AG10803 (cell line): Measurements from ENCODE around the gene TPST2.

Source experiments
- DNase-seq: peaks from one replicate; pipeline ENCODE4 v3.0.0; 2010; ENCODE audit warnings: low read depth
- H3K4me3 ChIP-seq: 2 replicates; pipeline ENCODE4 v1.5.1; 2011; ENCODE audit warnings: mild to moderate bottlenecking, low read length, control low read depth
- TF ChIP-seq, protein P1 (sequence below): conservative IDR thresholded peaks from 2 replicates; pipeline ENCODE4 v1.5.1; 2011; ENCODE audit warnings: mild to moderate bottlenecking, low read length, control low read depth, inconsistent platforms

Gene TPST2

DNA sequence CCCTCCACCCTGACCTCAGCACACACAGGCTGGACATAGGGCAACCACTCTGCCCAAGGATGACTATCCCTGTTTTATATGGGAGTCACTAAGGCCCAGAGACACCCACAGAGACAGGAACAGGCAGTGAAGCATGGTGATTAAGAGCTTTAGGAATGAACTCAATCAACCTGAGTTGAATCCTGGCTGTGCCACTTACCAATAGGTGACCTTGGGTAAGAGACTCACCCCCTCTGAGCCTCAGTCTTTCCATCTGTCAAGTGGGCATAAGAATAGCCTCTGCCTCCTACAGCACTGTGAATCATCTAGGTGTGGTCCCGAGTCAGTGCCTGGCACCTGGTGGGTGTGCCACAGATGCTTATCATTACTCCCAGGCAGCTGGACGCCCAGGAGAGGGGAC lies 21.1 kb upstream of the TPST2 start:
- no peak overlapping the region for H3K4me3 ChIP-seq
- DNase-seq, result peak; percentile 33
- TF ChIP-seq, protein P1, sequence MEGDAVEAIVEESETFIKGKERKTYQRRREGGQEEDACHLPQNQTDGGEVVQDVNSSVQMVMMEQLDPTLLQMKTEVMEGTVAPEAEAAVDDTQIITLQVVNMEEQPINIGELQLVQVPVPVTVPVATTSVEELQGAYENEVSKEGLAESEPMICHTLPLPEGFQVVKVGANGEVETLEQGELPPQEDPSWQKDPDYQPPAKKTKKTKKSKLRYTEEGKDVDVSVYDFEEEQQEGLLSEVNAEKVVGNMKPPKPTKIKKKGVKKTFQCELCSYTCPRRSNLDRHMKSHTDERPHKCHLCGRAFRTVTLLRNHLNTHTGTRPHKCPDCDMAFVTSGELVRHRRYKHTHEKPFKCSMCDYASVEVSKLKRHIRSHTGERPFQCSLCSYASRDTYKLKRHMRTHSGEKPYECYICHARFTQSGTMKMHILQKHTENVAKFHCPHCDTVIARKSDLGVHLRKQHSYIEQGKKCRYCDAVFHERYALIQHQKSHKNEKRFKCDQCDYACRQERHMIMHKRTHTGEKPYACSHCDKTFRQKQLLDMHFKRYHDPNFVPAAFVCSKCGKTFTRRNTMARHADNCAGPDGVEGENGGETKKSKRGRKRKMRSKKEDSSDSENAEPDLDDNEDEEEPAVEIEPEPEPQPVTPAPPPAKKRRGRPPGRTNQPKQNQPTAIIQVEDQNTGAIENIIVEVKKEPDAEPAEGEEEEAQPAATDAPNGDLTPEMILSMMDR, result no peak

DNA sequence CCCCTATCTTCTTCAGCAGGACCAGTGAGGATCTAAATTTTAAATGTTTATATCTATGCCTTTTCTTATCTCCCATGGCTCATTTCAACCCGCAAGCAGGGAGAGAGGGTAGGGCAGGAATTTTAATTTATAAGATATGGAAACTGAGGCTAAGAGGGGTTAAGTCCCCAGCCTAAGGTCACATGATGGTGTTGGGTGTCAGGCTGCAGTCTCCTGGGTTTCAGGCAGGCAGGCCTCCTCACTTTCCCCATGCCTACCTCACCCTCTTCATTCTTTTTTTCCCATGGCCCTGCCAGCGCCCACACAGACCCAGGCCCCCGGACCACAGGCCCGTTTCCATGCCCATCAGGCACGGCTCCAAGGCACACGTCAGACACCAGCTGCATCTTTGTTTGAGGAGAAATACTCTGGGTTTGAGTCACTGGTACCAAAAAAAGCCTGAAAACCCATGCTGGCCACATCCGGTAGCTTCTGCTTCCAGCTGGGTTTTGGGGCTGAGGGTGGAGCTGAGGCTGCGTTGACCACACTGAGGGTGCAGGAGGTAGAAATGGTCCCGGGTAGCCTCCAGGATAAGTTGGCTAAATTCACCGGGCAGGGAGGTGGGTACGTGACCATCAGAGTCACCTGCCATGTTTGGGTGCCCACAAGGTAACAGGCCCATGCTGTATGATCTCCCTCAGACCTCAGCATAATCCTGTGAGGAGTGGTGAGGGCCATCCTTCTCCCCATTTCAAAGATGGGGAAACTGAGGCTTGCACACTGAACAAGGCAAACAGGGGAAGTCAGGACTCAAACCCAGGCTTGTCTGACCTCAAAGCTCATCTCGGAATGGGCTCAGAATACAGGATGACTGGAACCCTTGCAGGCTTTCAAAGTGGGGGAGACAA lies 20.4 kb upstream of the TPST2 start:
- H3K4me3 ChIP-seq, result no peak overlapping the region
- peak; percentile 94 for DNase-seq
- TF ChIP-seq, protein P1, result no peak

DNA sequence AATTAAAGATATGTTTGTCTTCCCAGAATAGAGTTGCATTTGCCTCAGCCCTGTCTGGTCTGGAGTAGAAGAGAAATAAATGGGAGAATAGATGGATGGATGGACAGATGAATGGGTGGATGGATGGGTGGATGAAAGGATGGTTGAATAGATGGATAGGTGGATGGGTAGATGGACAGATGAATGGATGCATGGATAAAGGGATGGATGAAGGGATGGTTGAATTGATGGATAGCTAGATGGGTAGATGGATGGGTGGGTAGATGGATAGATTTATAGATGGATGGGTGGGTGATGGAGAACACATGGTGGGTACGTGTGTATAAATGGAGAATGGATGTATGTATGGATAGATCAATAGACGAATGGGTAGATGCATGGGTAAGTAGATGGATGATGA lies 19.4 kb upstream of the TPST2 start:
- no peak overlapping the region for H3K4me3 ChIP-seq
- DNase-seq, result no peak
- TF ChIP-seq, protein P1, result no peak

DNA sequence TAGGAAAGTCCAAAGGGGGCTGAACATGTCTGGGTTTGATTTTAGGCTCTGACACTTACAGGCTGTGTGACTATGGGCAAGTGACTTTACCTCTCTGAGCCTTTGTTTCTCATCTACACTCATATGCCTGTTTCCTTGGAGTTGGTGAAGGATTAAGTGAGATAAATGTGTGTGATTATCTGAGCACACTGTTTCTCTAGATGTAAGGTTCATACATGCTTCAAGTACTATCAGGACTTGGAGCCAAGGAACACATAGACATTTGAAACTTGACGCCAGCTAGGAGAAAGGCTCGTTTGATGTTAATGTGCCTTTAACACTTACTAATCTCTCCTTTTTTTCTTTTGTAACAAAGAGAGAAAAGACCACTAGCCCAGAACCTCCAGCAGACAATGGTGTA lies 18.2 kb upstream of the TPST2 start:
- TF ChIP-seq, protein P1, result no peak
- DNase-seq, result no peak
- H3K4me3 ChIP-seq, result no peak overlapping the region

DNA sequence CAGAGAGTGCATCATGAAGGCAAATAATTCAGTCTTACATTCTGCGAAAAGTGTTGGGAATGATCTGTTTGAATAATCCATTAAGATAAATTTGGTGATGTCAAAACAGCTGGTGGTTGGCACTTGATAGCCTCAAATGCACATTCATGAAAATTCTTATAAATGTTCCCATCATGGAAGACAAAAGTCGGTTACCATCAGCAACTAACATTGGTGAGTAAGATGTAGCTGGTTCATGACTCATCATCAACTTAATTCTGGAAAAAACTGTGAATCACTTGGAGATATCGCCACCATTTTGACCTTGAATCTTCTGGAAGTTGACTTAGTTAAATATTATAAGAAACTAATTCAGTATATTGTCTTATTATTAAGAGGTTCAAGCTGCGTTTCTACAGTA lies 16.7 kb upstream of the TPST2 start:
- TF ChIP-seq, protein P1, result no peak
- no peak overlapping the region for H3K4me3 ChIP-seq
- DNase-seq, result peak; percentile 49

DNA sequence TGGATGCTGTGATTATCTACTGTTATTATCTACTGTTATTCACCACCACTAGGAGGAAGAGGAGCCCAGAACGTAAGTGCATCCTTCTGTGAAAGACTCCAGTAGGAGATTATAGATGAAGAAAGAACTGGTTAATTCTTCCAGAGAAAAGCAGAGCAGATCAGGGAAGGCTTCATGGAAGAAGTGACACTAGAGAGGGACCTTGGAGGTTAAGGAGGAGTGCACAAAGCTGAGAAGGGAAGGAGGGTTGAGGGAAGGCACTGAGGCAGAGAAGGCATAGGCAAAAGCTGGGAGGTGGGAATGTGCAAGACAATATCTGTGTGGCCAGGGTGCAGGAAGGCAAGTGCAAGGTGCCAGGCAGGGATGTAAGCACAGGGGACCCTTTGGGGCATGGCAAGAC lies 14.4 kb upstream of the TPST2 start:
- H3K4me3 ChIP-seq, result no peak overlapping the region
- TF ChIP-seq, protein P1, result no peak
- DNase-seq, result no peak

DNA sequence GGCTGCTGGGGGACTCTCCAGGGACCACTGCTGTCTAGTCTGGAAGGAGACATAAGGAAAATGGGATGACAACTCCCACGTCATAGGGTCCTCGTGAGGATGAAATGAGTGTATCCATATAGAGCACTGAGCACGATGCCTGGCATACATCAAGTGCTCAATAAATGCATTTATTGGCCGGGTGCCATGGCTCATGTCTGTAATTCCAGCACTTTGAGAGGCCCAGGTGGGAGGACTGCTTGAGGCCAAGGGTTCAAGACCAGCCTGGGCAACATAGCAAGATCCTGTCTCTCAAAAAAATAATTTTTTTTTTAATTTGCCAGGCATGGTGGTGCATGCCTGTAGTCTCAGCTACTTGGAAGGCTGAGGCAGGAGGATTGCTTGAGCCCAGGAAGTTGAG lies 12.2 kb upstream of the TPST2 start:
- TF ChIP-seq, protein P1, result no peak
- no peak overlapping the region for H3K4me3 ChIP-seq
- DNase-seq, result no peak
